Kidney (tissue), 14 donors: Measurements from ENCODE around the gene HIBADH. TPM values are rescaled to one million over a fixed set of nuclear protein-coding genes. Genes with fewer than 3 reads are reported as not detected.

Experiments used
- DNase-seq, 5 donors: peaks; one replicate each; pipeline ENCODE4 v3.0.0-alpha.2; 2013 to 2020
- FAIRE-seq: peaks from 2 replicates; lab custom pipeline; 2012; peaks lifted over from hg19 to GRCh38; lab: Jason Lieb, UNC
- H3K27ac ChIP-seq, 2 donors: one replicate each; pipeline ENCODE4 v1.7.0; 2013; ENCODE audit warnings: low read depth in 2 of 2, low read length in 2 of 2, inconsistent platforms in 1 of 2
- H3K27me3 ChIP-seq: one replicate; pipeline ENCODE4 v1.7.1; 2013; ENCODE audit warnings: low read length, inconsistent platforms; ENCODE audit not compliant: control insufficient read depth, insufficient read depth
- H3K36me3 ChIP-seq, 3 donors: one replicate each; pipeline versions ENCODE4 v1.7.0 to v1.7.1; 2013; ENCODE audit warnings: low read length in 3 of 3, control low read depth in 1 of 3, inconsistent platforms in 1 of 3; ENCODE audit not compliant: insufficient read depth in 3 of 3, control insufficient read depth in 2 of 3
- H3K4me1 ChIP-seq, 3 donors: one replicate each; pipeline versions ENCODE4 v1.7.0 to v1.7.1; 2013; ENCODE audit warnings: low read length in 3 of 3, inconsistent platforms in 1 of 3, low read depth in 1 of 3; ENCODE audit not compliant: control insufficient read depth in 2 of 3, insufficient read depth in 2 of 3
- H3K4me3 ChIP-seq, 3 donors: one replicate each; pipeline versions ENCODE4 v1.7.0 to v1.8.1; 2013; ENCODE audit warnings: low read length in 3 of 3, control low read depth in 1 of 3, inconsistent platforms in 1 of 3
- H3K9ac ChIP-seq, 3 donors: one replicate each; pipeline versions ENCODE4 v1.7.0 to v1.7.1; 2013; ENCODE audit warnings: low read length in 3 of 3, control low read depth in 1 of 3, inconsistent platforms in 1 of 3
- H3K9me3 ChIP-seq, 3 donors: one replicate each; pipeline versions ENCODE4 v1.7.0 to v1.7.1; 2013; ENCODE audit warnings: low read length in 3 of 3, control low read depth in 1 of 3, inconsistent platforms in 1 of 3; ENCODE audit not compliant: control insufficient read depth in 2 of 3, insufficient read depth in 1 of 3
- intact Hi-C: fragments of 100-400 bp; cut with DNase I; formaldehyde crosslinking; loops from one replicate; pipeline ENCODE4 v1.11.1; 2022
- polyA plus RNA-seq: library from polyadenylated mRNA; stranded (reverse); fragments of 350-450 nt; fragmentation: Illumina TruSeq; extraction: RNeasy Lipid Tissue Mini Kit (QIAGEN cat#74804); gene quantifications from one replicate; pipeline ENCODE4 v1.2.3, GENCODE V29; 2014; ENCODE audit warnings: low read depth, low replicate concordance; ENCODE audit not compliant: insufficient read depth
- total RNA-seq: library from RNA; stranded (reverse); fragmentation: NEBNext Ultra II Directional; extraction: Animal tissue kit (Norgen Biotek cat#: 25700); gene quantifications from one replicate; pipeline ENCODE4 v1.2.1, GENCODE V29; 2021
- TF ChIP-seq, protein P1 (sequence below): IDR thresholded peaks from 3 replicates; pipeline ENCODE4 v1.5.1; 2012; ENCODE audit warnings: mild to moderate bottlenecking, moderate library complexity, borderline replicate concordance; ENCODE audit not compliant: insufficient read depth; ENCODE audit errors: extremely low read depth
- donor health status: control.
- donor health status: control.
- donor health status: control.
- donor health status: control.
- donor health status: control.
- donor health status: DM: yes; HTN: yes; CAD: no.
- donor health status: Normal renal cell carcinoma (clear cell type).

Gene HIBADH
- total and polyA plus RNA-seq, 2 donors from 2014 or later, result 42.6 to 160 TPM

DNA sequence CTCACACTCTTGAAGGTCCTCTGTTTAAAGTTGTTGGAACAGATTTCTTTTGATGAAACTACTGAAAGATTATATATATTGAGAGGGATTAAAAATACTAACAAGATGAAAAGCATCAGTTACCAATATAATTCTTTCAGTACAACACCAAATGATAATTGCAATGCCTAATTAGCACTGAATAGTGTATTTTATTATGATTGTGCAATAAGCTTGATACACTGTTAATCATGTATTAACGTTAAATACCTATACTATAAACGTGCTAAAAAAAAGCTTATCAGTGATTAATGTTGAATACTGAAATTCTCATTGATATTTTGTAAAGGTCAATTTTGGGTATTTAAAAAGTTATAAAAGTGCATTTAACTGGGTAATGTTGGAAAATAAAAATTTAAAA lies 61.5 kb downstream of the HIBADH start:
- TF ChIP-seq, protein P1, sequence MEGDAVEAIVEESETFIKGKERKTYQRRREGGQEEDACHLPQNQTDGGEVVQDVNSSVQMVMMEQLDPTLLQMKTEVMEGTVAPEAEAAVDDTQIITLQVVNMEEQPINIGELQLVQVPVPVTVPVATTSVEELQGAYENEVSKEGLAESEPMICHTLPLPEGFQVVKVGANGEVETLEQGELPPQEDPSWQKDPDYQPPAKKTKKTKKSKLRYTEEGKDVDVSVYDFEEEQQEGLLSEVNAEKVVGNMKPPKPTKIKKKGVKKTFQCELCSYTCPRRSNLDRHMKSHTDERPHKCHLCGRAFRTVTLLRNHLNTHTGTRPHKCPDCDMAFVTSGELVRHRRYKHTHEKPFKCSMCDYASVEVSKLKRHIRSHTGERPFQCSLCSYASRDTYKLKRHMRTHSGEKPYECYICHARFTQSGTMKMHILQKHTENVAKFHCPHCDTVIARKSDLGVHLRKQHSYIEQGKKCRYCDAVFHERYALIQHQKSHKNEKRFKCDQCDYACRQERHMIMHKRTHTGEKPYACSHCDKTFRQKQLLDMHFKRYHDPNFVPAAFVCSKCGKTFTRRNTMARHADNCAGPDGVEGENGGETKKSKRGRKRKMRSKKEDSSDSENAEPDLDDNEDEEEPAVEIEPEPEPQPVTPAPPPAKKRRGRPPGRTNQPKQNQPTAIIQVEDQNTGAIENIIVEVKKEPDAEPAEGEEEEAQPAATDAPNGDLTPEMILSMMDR, result no peak
- Histone ChIP-seq H3K9ac (no peak overlapping the region), H3K27ac (no peak overlapping the region), H3K4me1 (no peaks in the 10 kb centered on the region), H3K4me3 (no peak overlapping the region), H3K36me3 (no peaks in the 10 kb centered on the region), H3K27me3 (no peaks in the 10 kb centered on the region), H3K9me3 (no peaks in the 10 kb centered on the region)
- FAIRE-seq (no peak), DNase-seq (no peak)
- intact Hi-C loops, result no loop called here

GRCh38 chr7:27600247-27600646 lies 62.4 kb downstream of the HIBADH start:
- intact Hi-C loops, result no loop called here
- Histone ChIP-seq H3K4me3 (no peak overlapping the region), H3K4me1 (no peaks in the 10 kb centered on the region), H3K9me3 (no peaks in the 10 kb centered on the region), H3K27me3 (no peaks in the 10 kb centered on the region), H3K36me3 (no peaks in the 10 kb centered on the region), H3K27ac (no peak overlapping the region), H3K9ac (no peak overlapping the region)
- TF ChIP-seq, protein P1, result no peak
- DNase-seq (no peak), FAIRE-seq (no peak)

DNA sequence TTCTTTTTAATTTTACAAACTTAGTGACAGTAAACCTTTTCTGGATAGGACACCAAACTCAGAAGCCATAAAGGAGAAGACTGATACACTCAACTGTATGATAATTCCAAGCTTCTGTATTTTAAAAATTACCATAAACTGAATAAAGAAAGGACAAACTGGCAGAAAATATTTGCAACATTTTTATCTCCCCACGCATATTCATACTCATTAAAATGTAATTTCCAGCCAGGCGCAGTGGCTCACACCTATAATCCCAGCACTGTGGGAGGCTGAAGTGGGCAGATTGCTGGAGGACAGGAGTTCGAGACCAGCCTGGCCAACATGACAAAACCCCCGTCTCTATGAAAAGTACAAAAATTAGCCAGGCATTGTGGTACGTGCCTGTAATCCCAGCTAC lies 67.7 kb downstream of the HIBADH start:
- Histone ChIP-seq H3K9ac (no peak overlapping the region), H3K27me3 (no peaks in the 10 kb centered on the region), H3K9me3 (no peaks in the 10 kb centered on the region), H3K4me3 (no peak overlapping the region), H3K36me3 (no peaks in the 10 kb centered on the region), H3K27ac (no peak overlapping the region), H3K4me1 (no peaks in the 10 kb centered on the region)
- intact Hi-C loops, result no loop called here
- DNase-seq, result no peak
- TF ChIP-seq, protein P1, result no peak
- no peak for FAIRE-seq

- no peak overlapping the region for H3K9ac ChIP-seq
- intact Hi-C loops, result no loop called here
- FAIRE-seq, result no peak
These were observed 69.5 kb downstream of the HIBADH start for GRCh38 chr7:27593226-27593625.

More at GRCh38 chr7:27593226-27593625, 69.5 kb downstream of the HIBADH start:
- Histone ChIP-seq H3K27me3 (no peaks in the 10 kb centered on the region), H3K36me3 (no peaks in the 10 kb centered on the region), H3K4me3 (no peak overlapping the region), H3K4me1 (no peaks in the 10 kb centered on the region), H3K9me3 (no peaks in the 10 kb centered on the region), H3K27ac (no peak overlapping the region)
- DNase-seq, result no peak
- TF ChIP-seq, protein P1, result no peak
